ENCODE data around the gene TNFSF13. TPM values are rescaled to one million over a fixed set of nuclear protein-coding genes. Genes with fewer than 3 reads are reported as not detected.

Gene TNFSF13
- total RNA-seq, 1 donor from 2014 or later = 5.2 TPM

- no peak for DNase-seq (ENCODE audit: low spot score in 2 of 2, unreplicated experiment in 2 of 2)
- Mint-ChIP-seq H3K4me3 (no peak overlapping the region), H3K9me3 (no peaks in the 10 kb centered on the region), H3K36me3 (peaks cover 44% of the 10 kb centered on the region), H3K27me3 (ENCODE audit: low read depth) (no peaks in the 10 kb centered on the region), H3K27ac (peak overlapping the region; percentile 69), H3K4me1 (peaks cover 44% of the 10 kb centered on the region)
- no peak for TF ChIP-seq CTCF (IDR thresholded peaks at IDR 0.05; ENCODE audit: unreplicated experiment)
These were observed 19.0 kb downstream of the TNFSF13 start for GRCh38 chr17:7577327-7578199.

GRCh38 chr17:7579001-7579833 lies 20.7 kb downstream of the TNFSF13 start, which contains the start of gene CD68:
Gene CD68, plus strand, starts transcription at chr17:7579638. Its CDS starts 40 bp downstream, at chr17:7579678.
- Mint-ChIP-seq H3K36me3 (peaks cover 44% of the 10 kb centered on the region), H3K27ac (peak within 1 kb of the TSS; percentile 93), H3K4me1 (peaks cover 45% of the 10 kb centered on the region), H3K9me3 (no peaks in the 10 kb centered on the region), H3K4me3 (no peak within 1 kb of the TSS), H3K27me3 (ENCODE audit: low read depth) (no peaks in the 10 kb centered on the region)
- no peak for TF ChIP-seq CTCF (IDR thresholded peaks at IDR 0.05; ENCODE audit: unreplicated experiment)
- DNase-seq (ENCODE audit: low spot score in 2 of 2, unreplicated experiment in 2 of 2) = no peak

- Mint-ChIP-seq H3K36me3 (peaks cover 39% of the 10 kb centered on the region), H3K27ac (peak overlapping the region; percentile 93), H3K9me3 (no peaks in the 10 kb centered on the region), H3K4me1 (peaks cover 44% of the 10 kb centered on the region), H3K27me3 (ENCODE audit: low read depth) (no peaks in the 10 kb centered on the region), H3K4me3 (no peak overlapping the region)
- TF ChIP-seq CTCF (IDR thresholded peaks at IDR 0.05; ENCODE audit: unreplicated experiment) = no peak
- DNase-seq (ENCODE audit: low spot score in 2 of 2, unreplicated experiment in 2 of 2) = no peak
These were observed 21.5 kb downstream of the TNFSF13 start for GRCh38 chr17:7579834-7580603.

GRCh38 chr17:7580604-7581575 lies 22.3 kb downstream of the TNFSF13 start:
- TF ChIP-seq CTCF (IDR thresholded peaks at IDR 0.05; ENCODE audit: unreplicated experiment) = no peak
- H3K27ac Mint-ChIP-seq = peak overlapping the region; percentile 32
- no peak for DNase-seq (ENCODE audit: low spot score in 2 of 2, unreplicated experiment in 2 of 2)
- no peaks in the 10 kb centered on the region for H3K27me3 Mint-ChIP-seq (ENCODE audit: low read depth)
- no peak overlapping the region for H3K4me3 Mint-ChIP-seq
- H3K36me3 Mint-ChIP-seq = peaks cover 33% of the 10 kb centered on the region
- no peaks in the 10 kb centered on the region for H3K9me3 Mint-ChIP-seq
- H3K4me1 Mint-ChIP-seq = peaks cover 43% of the 10 kb centered on the region
